DOHH2 (cell line): Measurements from ENCODE around the gene EIF2B2.

ENCODE experiments used
- EZH2phosphoT487 ChIP-seq: fragments of 200-600 bp; sonication (generic); IDR thresholded peaks from 2 replicates; pipeline ENCODE4 v1.6.1; 2017; ENCODE audit warnings: borderline replicate concordance, mild to moderate bottlenecking, antibody characterized with exemption, low read length, moderate library complexity, mixed read lengths
- TF ChIP-seq, protein P1 (sequence below): fragments of 200-600 bp; sonication (generic); IDR thresholded peaks from one replicate; pipeline ENCODE4 v1.5.1; 2014; ENCODE audit warnings: antibody characterized with exemption, mild to moderate bottlenecking, low read depth, low read length; ENCODE audit not compliant: poor library complexity, severe bottlenecking

DNA sequence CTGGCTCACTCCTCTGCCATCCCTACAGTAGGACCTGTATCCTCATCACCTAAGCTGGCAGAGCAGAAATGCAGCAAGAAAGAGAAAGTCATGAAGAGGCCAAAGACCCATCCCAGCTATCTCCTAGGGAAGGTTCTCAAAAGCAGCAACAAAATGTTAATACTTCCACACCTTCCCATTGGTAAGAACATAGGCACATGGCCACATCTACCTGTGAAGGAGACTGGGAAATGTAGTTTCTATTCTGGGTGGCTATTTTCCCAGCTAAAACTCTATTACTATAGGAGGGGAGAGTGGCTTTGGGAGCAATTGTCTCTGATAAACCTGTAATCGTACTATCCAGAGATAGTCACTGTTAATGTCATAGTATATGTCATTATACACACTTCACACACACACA lies 13.7 kb upstream of the EIF2B2 start:
- TF ChIP-seq, protein P1, sequence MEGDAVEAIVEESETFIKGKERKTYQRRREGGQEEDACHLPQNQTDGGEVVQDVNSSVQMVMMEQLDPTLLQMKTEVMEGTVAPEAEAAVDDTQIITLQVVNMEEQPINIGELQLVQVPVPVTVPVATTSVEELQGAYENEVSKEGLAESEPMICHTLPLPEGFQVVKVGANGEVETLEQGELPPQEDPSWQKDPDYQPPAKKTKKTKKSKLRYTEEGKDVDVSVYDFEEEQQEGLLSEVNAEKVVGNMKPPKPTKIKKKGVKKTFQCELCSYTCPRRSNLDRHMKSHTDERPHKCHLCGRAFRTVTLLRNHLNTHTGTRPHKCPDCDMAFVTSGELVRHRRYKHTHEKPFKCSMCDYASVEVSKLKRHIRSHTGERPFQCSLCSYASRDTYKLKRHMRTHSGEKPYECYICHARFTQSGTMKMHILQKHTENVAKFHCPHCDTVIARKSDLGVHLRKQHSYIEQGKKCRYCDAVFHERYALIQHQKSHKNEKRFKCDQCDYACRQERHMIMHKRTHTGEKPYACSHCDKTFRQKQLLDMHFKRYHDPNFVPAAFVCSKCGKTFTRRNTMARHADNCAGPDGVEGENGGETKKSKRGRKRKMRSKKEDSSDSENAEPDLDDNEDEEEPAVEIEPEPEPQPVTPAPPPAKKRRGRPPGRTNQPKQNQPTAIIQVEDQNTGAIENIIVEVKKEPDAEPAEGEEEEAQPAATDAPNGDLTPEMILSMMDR, result no peak
- no peak for TF ChIP-seq EZH2phosphoT487
